HK-2 (cell line): ENCODE data around the gene GPBAR1.
"Not testable (repeated sequence)": the region's sequence is repeated elsewhere in the genome, so short reads cannot be mapped to it uniquely, and the experiment has no call there.

ENCODE experiments used
- DNase-seq: peaks from one replicate; pipeline ENCODE4 v3.0.0-alpha.2; 2018; ENCODE audit not compliant: unreplicated experiment

Gene GPBAR1

DNA sequence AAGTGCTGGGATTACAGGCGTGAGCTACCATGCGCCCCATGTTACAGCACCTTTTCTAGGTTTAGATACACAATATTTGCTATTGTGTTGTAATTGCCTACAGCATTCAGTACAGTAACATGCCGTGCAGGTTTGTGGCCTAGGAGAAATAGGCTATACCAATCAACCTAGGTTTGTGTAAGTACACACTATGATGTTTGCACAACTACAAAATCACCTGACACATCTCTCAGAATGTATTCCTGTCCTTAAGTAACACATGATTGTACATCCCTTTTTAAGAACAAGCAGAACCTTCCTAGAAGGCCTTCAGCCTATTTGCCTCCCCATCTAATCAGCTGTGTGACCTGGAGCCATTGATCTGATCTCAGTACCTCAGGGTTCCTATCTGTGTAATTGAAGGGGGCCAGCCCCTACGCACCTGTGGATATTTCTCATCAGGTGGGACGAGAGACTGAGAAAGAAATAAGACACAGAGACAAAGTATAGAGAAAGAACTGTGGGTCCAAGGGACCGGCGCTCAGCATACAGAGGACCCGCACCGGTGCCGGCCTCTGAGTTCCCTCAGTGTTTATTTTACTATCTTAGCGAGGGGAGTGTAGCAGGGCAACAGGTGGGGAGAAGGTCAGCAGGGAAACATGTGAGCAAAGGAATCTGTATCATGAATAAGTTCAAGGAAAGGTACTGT lies 50.2 kb downstream of the GPBAR1 start:
- DNase-seq, result no peak

GRCh38 chr2:218311541-218312266 lies 50.9 kb downstream of the GPBAR1 start:
- not testable (repeated sequence) for DNase-seq

DNA sequence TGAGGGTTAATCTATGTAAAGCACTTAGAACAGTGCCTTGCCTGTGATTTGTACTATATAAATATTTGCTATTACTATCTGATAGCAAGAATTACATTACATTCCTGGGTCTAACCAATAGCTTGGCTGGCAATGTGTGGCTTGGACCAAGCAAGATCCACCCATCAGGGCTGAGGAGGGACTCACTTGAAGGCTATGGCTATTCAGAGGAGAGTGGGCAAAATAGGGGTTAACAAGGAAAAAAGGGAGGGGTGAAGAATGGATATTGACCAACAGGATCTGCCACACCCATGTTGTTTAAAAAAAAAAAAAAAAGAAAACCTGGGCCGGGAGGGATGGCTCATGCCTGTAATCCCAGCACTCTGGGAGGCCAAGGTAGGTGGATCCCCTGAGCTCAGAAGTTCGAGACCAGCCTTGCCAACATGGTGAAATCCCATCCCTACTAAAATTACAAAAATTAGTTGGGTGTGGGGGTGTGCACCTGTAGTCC lies 51.5 kb downstream of the GPBAR1 start:
- DNase-seq, result no peak

- no peak for DNase-seq
Observed at GRCh38 chr2:218313356-218313755, 52.5 kb downstream of the GPBAR1 start.
